Measurements from ENCODE around the gene DAPK2.

Gene DAPK2

GRCh38 chr15:64000183-64000951, 45.9 kb downstream of the DAPK2 start:
- DNase-seq (ENCODE audit: insufficient read length, low spot score) (no peak), FAIRE-seq (no peak)
- TF ChIP-seq TAF1 (IDR thresholded peaks at IDR 0.05; ENCODE audit: low read depth, low read length) (no peak), POLR2A (IDR thresholded peaks at IDR 0.05; ENCODE audit: low read depth, low read length) (no peak), POLR2AphosphoS5 (IDR thresholded peaks at IDR 0.05; ENCODE audit: low read depth, low read length) (no peak), SPI1 (IDR thresholded peaks at IDR 0.05; ENCODE audit: low read depth, low read length) (no peak), POU2F2 (IDR thresholded peaks at IDR 0.05; ENCODE audit: low read depth, low read length) (no peak), PAX5 (IDR thresholded peaks at IDR 0.05; ENCODE audit: insufficient read depth, low read length, severe bottlenecking) (no peak)

GRCh38 chr15:63999177-63999576, 47.1 kb downstream of the DAPK2 start:
- DNase-seq (ENCODE audit: insufficient read length, low spot score): no peak
- FAIRE-seq: peak; percentile 57
- no peak for TF ChIP-seq SPI1 (IDR thresholded peaks at IDR 0.05; ENCODE audit: low read depth, low read length)
- TF ChIP-seq POLR2A (IDR thresholded peaks at IDR 0.05; ENCODE audit: low read depth, low read length): no peak
- TF ChIP-seq POLR2AphosphoS5 (IDR thresholded peaks at IDR 0.05; ENCODE audit: low read depth, low read length): no peak
- no peak for TF ChIP-seq POU2F2 (IDR thresholded peaks at IDR 0.05; ENCODE audit: low read depth, low read length)
- no peak for TF ChIP-seq PAX5 (IDR thresholded peaks at IDR 0.05; ENCODE audit: insufficient read depth, low read length, severe bottlenecking)
- TF ChIP-seq TAF1 (IDR thresholded peaks at IDR 0.05; ENCODE audit: low read depth, low read length): no peak

GRCh38 chr15:63998489-63998888, 47.8 kb downstream of the DAPK2 start:
- FAIRE-seq (peak; percentile 28), DNase-seq (ENCODE audit: insufficient read length, low spot score) (no peak)
- TF ChIP-seq POLR2A (IDR thresholded peaks at IDR 0.05; ENCODE audit: low read depth, low read length) (no peak), PAX5 (IDR thresholded peaks at IDR 0.05; ENCODE audit: insufficient read depth, low read length, severe bottlenecking) (no peak), TAF1 (IDR thresholded peaks at IDR 0.05; ENCODE audit: low read depth, low read length) (no peak), POU2F2 (IDR thresholded peaks at IDR 0.05; ENCODE audit: low read depth, low read length) (no peak), POLR2AphosphoS5 (IDR thresholded peaks at IDR 0.05; ENCODE audit: low read depth, low read length) (no peak), SPI1 (IDR thresholded peaks at IDR 0.05; ENCODE audit: low read depth, low read length) (no peak)

- DNase-seq (ENCODE audit: insufficient read length, low spot score) (no peak), FAIRE-seq (no peak)
- TF ChIP-seq POLR2A (IDR thresholded peaks at IDR 0.05; ENCODE audit: low read depth, low read length) (no peak), POU2F2 (IDR thresholded peaks at IDR 0.05; ENCODE audit: low read depth, low read length) (no peak), POLR2AphosphoS5 (IDR thresholded peaks at IDR 0.05; ENCODE audit: low read depth, low read length) (no peak), TAF1 (IDR thresholded peaks at IDR 0.05; ENCODE audit: low read depth, low read length) (no peak), SPI1 (IDR thresholded peaks at IDR 0.05; ENCODE audit: low read depth, low read length) (no peak), PAX5 (IDR thresholded peaks at IDR 0.05; ENCODE audit: insufficient read depth, low read length, severe bottlenecking) (no peak)
Measured at GRCh38 chr15:63997715-63998442, 48.4 kb downstream of the DAPK2 start.

- DNase-seq (ENCODE audit: insufficient read length, low spot score): no peak
- FAIRE-seq: no peak
- TF ChIP-seq TAF1 (IDR thresholded peaks at IDR 0.05; ENCODE audit: low read depth, low read length) (no peak), SPI1 (IDR thresholded peaks at IDR 0.05; ENCODE audit: low read depth, low read length) (no peak)
Measured at GRCh38 chr15:63996794-63997357, 49.4 kb downstream of the DAPK2 start.

- DNase-seq (ENCODE audit: insufficient read length, low spot score): no peak
- FAIRE-seq: no peak
- TF ChIP-seq POLR2A (IDR thresholded peaks at IDR 0.05; ENCODE audit: low read depth, low read length) (no peak), POLR2AphosphoS5 (IDR thresholded peaks at IDR 0.05; ENCODE audit: low read depth, low read length) (no peak), POU2F2 (IDR thresholded peaks at IDR 0.05; ENCODE audit: low read depth, low read length) (no peak), TAF1 (IDR thresholded peaks at IDR 0.05; ENCODE audit: low read depth, low read length) (no peak), PAX5 (IDR thresholded peaks at IDR 0.05; ENCODE audit: insufficient read depth, low read length, severe bottlenecking) (no peak), SPI1 (IDR thresholded peaks at IDR 0.05; ENCODE audit: low read depth, low read length) (no peak)
Measured at GRCh38 chr15:63995789-63996188, 50.5 kb downstream of the DAPK2 start.

GRCh38 chr15:63994073-63994600, 52.1 kb downstream of the DAPK2 start:
- TF ChIP-seq PAX5 (IDR thresholded peaks at IDR 0.05; ENCODE audit: insufficient read depth, low read length, severe bottlenecking) (no peak), SPI1 (IDR thresholded peaks at IDR 0.05; ENCODE audit: low read depth, low read length) (no peak), POU2F2 (IDR thresholded peaks at IDR 0.05; ENCODE audit: low read depth, low read length) (no peak), TAF1 (IDR thresholded peaks at IDR 0.05; ENCODE audit: low read depth, low read length) (no peak), POLR2A (IDR thresholded peaks at IDR 0.05; ENCODE audit: low read depth, low read length) (no peak), POLR2AphosphoS5 (IDR thresholded peaks at IDR 0.05; ENCODE audit: low read depth, low read length) (no peak)
- no peak for FAIRE-seq
- no peak for DNase-seq (ENCODE audit: insufficient read length, low spot score)

- TF ChIP-seq POLR2AphosphoS5 (IDR thresholded peaks at IDR 0.05; ENCODE audit: low read depth, low read length) (no peak), SPI1 (IDR thresholded peaks at IDR 0.05; ENCODE audit: low read depth, low read length) (no peak), PAX5 (IDR thresholded peaks at IDR 0.05; ENCODE audit: insufficient read depth, low read length, severe bottlenecking) (no peak), TAF1 (IDR thresholded peaks at IDR 0.05; ENCODE audit: low read depth, low read length) (no peak), POLR2A (IDR thresholded peaks at IDR 0.05; ENCODE audit: low read depth, low read length) (no peak), POU2F2 (IDR thresholded peaks at IDR 0.05; ENCODE audit: low read depth, low read length) (no peak)
- FAIRE-seq: peak; percentile 80
- no peak for DNase-seq (ENCODE audit: insufficient read length, low spot score)
Measured at GRCh38 chr15:63992300-63992699, 54.0 kb downstream of the DAPK2 start.

GRCh38 chr15:63991706-63992105, 54.6 kb downstream of the DAPK2 start:
- FAIRE-seq: no peak
- TF ChIP-seq SPI1 (IDR thresholded peaks at IDR 0.05; ENCODE audit: low read depth, low read length): 0 out of 2 replicates have a peak, but pooled peaks have one; percentile 16
- TF ChIP-seq POLR2A (IDR thresholded peaks at IDR 0.05; ENCODE audit: low read depth, low read length): no peak
- DNase-seq (ENCODE audit: insufficient read length, low spot score): no peak
